ENCODE measurements around the gene POLR1A. TPM values are rescaled to one million over a fixed set of nuclear protein-coding genes. Genes with fewer than 3 reads are reported as not detected.

Gene POLR1A
- total RNA-seq, 4 donors from 2014 or later, result 9.0 to 22.0 (median 15.8) TPM

GRCh38 chr2:86019121-86019520 is 86.6 kb downstream of the POLR1A start:
- TF ChIP-seq, protein P1, sequence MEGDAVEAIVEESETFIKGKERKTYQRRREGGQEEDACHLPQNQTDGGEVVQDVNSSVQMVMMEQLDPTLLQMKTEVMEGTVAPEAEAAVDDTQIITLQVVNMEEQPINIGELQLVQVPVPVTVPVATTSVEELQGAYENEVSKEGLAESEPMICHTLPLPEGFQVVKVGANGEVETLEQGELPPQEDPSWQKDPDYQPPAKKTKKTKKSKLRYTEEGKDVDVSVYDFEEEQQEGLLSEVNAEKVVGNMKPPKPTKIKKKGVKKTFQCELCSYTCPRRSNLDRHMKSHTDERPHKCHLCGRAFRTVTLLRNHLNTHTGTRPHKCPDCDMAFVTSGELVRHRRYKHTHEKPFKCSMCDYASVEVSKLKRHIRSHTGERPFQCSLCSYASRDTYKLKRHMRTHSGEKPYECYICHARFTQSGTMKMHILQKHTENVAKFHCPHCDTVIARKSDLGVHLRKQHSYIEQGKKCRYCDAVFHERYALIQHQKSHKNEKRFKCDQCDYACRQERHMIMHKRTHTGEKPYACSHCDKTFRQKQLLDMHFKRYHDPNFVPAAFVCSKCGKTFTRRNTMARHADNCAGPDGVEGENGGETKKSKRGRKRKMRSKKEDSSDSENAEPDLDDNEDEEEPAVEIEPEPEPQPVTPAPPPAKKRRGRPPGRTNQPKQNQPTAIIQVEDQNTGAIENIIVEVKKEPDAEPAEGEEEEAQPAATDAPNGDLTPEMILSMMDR (IDR thresholded peaks at IDR 0.05; ENCODE audit: low read depth), result no peak

DNA sequence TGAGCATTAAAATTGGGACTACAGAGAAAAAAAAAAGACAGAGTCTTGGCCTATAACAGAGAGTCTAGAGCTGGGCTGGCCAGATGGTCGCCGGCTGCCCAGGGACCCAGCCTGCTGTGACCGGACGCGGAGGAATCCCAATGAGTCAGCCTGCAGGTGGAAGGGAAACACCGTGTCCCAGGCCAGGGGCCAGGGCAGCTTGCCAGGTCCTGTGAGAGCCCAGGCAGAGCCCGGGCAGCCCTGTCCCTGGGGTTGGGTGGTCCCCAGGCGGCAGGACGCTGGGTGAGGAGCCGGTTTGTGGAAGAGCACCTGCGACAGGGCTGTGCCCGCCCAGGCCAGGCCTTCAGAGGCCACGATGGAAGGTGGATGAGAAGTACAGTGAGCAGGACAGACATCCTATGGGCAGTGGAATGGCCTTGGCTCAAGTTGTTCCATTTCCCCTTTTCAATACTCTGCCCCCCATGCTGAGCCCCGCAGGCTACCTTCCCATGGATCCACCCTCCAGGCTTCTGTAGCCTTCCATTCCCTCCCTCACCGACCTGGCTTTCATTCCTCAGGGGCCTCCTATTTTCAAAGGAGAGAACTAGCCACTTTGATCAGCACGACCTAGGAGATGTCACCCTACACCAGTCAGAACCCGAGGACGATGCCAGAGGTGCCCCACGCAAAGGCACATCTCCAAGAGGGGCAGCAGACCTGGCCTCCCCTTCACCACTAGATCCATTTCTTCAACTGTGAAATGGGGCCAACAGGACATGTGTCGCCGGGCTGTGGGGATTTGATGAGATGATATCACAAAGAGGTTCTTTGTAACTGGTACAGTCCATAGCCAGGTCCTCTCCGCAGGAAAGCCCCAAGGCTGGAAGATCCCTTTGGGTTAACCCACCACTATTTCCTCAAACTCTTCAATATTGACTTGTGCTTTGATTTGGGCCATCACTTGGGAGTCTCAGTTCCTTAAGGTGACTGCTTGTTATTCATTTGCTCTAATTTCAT is 87.5 kb downstream of the POLR1A start:
- TF ChIP-seq, protein P1 (IDR thresholded peaks at IDR 0.05; ENCODE audit: low read depth), result no peak

- TF ChIP-seq, protein P1 (IDR thresholded peaks at IDR 0.05; ENCODE audit: low read depth), result no peak
Measured at GRCh38 chr2:86016581-86016980, 89.1 kb downstream of the POLR1A start.

- TF ChIP-seq, protein P1 (IDR thresholded peaks at IDR 0.05; ENCODE audit: low read depth), result no peak
Measured at GRCh38 chr2:86015699-86016098, 90.0 kb downstream of the POLR1A start.

DNA sequence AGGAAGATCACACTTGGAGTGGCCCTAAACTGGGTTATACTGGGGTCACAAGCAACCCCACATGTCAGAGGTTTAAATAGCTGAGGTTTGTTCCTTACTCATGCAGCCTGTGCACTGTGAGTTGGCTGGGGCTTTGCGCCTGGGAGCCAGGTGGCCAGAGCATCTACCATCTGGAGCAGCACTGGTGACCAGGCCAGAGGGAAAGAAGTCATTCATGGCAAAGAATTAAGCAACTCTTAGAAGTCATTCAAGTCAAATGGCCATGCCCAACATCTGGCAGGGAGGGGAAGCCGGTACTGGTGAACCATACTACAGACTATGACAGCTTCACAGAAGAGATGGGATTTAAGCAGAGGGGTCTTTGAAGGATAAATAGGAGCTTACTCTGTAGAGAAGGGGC is 90.7 kb downstream of the POLR1A start:
- TF ChIP-seq, protein P1 (IDR thresholded peaks at IDR 0.05; ENCODE audit: low read depth), result no peak

DNA sequence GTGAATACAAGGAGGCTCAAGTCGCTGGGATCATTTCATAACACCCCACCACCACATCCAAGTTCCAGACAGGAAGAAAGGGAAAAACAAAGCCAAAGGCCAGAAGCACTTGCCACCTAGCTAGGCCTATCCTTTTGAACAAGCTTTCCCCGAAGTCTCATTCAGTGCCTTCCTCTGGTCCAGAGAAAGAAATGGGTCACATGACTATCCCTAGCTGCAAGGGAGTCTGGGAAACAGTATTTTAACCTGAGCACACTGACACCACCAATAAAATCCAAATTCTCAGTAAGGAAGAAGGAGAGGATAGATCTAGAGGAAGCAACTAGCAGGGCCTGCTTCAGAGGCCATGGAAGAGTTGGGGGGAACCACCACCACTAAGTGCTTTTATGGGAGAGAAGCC is 91.2 kb downstream of the POLR1A start:
- TF ChIP-seq, protein P1 (IDR thresholded peaks at IDR 0.05; ENCODE audit: low read depth), result no peak

DNA sequence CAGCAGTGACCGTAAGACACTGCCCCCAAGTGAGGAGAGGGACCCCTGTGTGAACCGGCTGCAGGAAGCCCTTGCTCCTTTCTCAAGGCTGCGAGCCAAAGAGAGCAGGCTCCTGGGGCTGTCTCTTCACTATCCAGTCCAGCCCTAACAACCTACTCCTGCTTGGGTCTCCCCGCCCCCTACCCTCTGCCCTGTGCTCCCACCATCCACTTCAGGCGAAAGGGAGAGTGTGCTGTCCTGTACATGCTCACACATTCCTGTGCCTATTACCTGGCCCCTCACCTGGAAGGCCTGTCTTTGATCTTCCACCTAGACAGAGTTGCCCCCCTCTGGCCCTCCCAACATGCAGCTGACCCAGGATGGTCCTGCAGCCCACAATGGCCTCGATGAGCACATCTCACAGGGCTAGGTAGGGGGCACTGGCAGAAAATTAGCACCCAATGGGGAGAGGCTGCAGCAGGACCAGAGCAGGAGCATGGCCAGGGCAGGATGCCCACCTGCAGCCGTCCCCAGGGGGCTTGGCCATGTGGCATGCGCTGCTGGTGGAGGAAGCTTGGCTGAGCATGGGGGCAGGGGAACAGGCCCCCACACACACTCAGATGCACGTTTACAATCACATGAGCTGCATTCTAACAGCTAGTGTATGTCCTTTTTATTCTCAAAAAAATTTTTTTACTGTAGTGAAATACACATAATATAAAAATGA is 93.5 kb downstream of the POLR1A start:
- TF ChIP-seq, protein P1 (IDR thresholded peaks at IDR 0.05; ENCODE audit: low read depth), result no peak
